ENCODE measurements around the gene SYVN1.
"Not testable (repeated sequence)": the region's sequence is repeated elsewhere in the genome, so short reads cannot be mapped to it uniquely, and the experiment has no call there.

Gene SYVN1

DNA sequence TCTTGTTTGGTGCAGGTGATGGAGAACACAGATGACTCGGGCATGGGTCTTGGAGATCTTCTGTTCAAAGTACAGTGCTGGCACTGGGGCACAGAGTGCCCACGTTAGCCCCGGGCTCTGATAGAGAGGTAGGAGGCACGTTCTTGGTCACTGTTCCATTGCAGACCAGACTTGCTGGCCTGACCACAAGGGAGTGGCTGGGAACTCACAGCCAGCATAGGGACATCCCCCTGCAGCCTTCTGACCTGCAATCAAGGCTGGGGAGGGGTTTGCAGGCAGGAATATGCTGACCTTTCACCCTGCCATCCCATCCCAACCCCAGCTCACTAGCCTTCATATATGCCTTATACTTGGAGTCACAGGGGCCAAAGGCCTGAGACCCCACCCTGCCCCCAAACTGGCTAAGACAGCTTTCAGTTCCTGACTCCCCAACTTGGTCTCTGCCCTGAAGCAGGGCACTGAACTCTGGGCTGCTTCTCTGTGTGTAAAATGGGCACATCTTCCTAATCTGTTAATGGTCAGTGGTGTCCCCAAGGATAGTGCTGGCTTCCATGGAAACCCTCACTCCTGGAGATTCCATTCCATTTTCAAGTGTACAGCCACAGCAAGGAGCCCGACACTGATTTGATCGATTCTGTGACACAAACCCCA lies 7.6 kb downstream of the SYVN1 start:
- DNase-seq: no peak

DNA sequence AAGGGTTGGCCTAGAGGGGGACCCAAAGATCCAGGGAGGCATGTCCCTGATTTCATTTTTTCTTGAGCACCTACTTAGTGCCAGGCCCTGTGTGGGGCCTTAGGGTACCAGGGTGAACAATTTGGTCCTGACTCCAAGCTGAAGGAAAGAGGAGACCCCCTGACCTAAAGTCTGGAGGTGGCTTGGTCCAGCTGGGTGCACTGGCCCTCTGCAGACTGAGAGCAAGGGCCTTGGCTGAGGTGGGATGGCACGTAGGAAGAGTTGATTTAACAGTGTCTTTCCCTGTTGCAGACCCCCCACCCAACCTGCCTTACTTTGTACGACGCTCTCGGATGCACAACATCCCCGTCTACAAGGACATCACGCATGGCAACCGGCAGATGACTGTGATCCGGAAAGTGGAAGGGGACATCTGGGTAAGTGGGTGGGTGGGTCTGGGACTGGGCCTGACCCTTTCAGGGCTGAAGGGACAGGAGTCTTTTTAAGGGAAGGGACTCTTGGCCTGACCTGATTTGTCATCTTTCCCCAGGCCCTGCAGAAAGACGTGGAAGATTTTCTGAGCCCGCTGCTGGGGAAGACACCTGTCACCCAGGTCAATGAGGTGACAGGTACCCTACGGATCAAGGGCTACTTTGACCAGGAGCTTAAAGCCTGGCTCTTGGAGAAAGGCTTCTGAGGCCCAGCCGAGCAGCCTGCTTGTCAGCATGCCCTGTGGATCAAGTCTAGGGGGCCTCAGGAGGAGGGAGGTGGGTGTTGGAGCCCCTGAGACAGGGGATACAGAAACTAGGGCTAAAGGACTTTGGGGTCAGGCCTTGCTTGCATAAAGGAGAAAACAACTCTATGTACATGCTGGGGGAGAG lies 8.9 kb downstream of the SYVN1 start:
- no peak for DNase-seq

DNA sequence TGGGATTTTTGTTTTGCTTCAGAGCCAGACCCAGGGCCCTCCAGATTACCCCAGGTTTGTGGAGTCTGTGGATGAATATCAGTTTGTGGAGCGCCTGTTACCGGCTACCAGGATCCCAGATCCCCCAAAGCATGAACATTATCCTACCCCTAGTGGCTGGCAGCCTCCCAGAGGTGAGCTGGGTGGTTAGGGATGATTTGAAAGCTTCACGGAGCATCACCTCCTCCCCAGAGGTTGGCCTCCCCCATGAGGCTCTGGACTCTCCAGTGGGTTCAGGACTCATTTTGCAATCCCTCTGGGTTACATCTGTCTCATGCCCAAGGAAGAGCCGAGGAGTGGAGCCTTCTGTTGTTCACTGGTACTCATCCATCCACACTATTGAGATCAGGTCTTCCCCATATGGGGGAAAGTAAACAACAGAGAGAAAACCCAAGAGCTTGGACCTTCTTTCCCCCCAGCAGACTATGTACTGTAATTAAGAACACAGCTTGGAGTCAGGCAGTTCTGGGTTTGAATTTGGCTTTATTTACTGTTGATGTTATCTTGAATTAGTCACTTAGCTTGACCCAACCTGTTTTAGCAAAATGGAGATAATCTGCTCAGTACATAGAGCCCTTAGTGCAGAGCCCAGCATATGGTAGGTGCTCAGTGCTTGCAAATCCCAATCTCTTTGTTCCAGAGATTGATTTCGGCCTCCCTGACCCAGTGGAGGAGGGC lies 9.7 kb downstream of the SYVN1 start:
- no peak for DNase-seq

DNA sequence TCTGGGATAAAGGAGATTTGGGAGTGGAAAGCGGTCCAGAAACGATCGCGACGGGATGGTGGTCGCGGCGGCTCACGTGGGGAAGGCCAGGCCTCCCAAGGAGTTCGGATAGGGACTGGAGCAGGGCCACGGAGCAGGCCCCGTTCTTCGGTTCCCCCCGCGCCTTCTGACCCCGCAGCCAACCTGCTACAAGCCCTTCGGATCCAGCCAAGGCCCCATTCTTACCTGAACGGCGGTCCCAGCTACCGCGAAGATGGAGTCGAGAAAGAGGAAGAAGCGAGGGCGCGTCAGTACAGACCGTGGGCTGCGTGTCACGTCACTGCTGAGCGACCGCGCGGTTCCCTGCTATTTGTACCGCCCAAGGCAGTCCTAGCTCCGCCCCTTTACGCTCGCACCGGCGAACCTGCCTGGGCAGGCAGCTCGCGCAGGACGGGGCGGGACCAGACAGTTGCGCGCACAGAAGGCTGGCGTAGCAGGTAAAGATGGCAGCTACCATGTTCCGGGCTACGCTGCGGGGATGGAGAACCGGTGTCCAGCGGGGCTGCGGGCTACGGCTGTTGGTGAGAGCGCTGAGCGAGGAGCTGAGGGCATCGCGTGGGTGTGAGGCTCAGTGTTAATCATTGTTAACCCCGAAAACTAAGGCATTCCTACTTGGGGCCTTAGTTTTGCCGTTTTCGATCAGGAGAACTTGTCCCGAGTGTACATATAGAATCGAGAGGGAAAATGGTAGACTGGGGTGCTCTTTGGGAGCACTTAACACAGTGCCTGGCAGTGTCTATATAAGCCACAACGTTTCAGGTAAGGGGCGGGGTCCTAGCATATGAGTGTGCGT lies 12.2 kb downstream of the SYVN1 start, which contains the start of the genes FAU and MRPL49:
Gene FAU (minus strand): TSS at position 270 of the 832 bp plus-strand sequence. CDS start 321 bp downstream, outside the sequence.
Gene MRPL49 (plus strand): TSS at position 457 of the 832 bp plus-strand sequence. CDS start 26 bp downstream, at position 483.
- DNase-seq: peak; percentile 84 to 94

DNA sequence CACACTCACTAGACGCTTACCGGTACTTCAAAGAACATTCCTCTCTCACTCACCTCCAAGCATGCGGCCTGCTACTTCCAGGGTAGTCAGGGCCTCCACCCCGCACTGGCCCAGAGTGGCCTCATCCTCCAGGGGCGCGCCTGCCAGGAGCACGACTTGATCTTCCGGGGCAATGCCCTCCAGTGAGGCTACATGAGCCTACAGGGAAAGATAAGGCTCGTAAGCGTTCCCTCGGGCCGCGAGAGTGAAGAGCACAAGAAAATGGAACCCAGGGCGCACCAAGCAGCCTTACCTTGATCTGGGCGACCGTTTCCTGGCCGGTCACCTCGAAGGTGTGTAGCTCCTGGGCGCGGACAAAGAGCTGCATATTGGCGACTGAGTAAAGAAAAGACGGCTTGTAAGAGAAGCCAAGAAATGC lies 12.9 kb downstream of the SYVN1 start:
- no peak for DNase-seq

DNA sequence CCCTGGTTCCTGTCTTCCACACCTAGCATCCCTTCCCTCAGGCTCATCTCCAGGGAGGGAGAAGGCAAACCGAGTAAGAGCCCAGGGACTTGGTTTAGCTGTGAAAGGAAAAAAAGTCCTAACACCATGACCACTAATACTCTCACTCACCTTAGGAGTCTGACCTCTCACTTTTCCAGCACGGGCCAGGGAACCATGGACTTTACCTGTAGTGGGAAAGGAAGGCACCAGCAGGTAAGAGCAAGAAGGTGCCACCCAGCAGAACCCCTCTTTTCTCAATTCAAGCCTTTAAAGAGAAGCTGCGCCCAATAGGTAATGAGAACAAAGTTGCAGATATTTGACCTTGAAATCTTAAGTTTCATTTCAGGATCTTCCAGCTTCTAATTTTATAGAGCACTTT lies 13.5 kb downstream of the SYVN1 start:
- DNase-seq: no peak

DNA sequence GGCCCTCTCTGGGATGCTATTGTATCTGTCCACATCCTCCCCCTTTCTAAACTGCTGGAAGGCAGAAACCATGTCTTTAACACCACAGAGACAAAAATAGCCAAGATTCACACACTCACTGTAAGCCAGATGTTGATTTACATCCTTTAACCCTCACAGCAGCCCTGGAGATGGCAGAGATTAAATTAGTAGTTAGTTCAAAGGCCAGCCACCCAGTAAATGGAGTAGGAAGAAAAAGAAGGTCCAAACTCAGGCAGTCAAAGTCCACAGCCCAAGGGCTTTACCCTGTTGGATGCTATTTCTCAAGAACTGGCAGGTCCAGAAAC lies 14.7 kb downstream of the SYVN1 start:
- no peak for DNase-seq

DNA sequence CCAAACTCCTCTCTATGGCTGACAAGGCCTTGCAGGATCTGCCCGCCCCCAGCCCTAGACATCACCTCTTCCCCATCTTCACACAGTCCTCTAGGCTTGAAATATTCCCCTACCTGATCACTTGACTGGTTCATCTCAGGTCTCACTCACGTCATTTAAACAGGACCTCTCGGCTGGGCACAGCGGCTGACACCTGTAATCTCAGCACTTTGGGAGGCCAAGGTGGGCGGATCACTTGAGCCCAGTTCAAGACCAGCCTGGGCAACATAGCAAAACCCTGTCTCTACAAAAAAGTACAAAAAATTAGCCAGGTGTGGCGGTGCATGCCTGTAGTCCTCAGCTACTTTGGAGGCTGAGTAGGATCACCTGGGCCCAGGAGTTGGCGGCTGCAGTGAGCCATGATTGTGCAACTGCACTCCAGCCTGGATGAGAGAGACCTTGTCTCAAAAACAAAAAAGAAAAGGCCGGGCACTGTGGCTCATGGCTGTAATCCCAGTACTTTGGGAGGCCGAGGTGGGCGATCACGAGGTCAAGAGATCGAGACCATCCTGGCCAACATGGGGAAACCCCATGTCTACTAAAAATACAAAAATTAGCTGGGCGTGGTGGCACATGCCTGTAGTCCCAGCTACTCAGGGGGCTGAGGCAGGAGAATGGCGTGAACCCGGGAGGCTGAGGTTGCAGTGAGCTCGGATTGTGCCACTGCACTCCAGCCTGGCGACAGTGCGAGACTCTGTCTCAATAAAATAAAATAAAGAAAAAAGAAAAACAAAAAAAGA lies 15.2 kb downstream of the SYVN1 start:
- not testable (repeated sequence) for DNase-seq

DNA sequence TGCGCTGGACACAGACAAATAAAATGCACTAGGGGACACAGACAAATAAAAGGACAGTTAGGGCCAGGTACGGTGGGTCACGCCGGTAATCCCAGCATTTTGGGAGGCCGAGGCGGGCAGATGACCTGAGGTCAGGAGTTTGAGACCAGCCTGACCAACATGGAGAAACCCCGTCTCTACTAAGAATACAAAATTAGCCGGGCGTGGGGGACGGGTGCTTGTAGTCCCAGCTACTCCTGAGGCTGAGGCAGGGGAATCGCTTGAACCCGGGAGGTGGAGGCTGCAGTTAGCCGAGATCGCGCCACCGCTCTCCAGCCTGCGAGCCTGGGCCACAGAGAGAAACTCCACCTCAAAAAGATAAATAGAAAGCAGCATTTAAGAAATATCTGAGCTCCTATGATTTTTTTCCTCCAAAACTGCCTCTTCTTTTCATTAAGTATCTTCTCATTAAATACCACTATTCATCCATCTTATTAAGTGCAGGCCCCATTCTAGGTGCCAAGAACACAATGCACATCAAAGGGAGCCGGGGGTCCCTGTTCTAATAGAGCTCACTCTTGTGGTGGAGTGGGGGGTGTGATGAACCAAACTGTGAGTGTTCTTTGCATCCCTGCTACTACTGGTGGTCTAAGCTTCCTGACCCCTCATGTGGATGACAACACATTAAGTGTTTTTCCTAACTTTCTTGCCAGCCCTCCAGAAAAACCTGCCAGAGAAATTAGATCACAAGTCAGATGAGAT lies 16.1 kb downstream of the SYVN1 start:
- DNase-seq: no peak

DNA sequence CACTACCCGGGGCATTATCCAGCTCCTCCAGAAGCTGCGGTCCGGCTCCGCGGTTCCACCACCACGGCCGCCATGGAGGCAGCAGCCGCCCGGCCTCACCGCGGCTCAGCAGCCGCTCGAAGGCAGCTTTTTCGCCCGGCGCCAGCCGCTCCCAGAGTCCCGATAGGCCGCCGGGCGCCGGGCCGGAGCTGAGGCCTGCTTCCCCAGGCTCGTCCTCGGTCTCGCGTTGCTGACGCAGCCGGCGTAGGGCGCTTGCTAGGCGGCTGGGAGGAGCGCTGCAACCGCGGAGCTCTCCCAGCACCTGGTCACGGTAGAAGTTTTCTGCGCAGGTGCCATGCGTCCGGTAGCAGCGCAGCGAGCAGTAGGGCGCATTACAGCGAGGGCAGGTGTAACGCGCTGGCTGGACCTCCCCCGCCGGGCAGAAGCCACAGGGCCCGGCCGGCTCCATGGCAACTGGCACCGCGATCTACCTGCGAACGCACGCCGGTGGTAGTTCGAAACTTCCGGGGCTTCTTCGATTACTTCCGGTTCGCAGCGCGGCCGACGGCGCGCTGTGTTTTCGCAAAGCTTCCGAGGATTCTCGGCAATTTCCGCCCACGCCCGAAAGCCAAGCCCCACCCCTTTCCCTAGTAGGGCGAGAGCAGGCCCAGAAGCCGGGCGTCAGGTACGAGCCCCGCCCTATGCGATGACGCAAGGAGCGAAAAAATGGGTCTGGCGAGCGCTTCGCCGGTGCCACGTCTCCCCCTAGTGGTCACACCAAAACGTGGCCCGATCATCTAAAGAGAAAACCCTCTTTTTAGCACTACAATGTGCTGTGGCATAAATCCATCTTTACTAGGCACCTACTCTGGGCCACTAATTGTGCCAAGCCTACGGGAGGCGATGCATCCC lies 16.9 kb downstream of the SYVN1 start, which contains the start of gene ZNHIT2:
Gene ZNHIT2 (minus strand): TSS at position 496 of the 891 bp plus-strand sequence. CDS start 48 bp downstream, at position 448.
- peak; percentile 87 to 96 for DNase-seq

DNA sequence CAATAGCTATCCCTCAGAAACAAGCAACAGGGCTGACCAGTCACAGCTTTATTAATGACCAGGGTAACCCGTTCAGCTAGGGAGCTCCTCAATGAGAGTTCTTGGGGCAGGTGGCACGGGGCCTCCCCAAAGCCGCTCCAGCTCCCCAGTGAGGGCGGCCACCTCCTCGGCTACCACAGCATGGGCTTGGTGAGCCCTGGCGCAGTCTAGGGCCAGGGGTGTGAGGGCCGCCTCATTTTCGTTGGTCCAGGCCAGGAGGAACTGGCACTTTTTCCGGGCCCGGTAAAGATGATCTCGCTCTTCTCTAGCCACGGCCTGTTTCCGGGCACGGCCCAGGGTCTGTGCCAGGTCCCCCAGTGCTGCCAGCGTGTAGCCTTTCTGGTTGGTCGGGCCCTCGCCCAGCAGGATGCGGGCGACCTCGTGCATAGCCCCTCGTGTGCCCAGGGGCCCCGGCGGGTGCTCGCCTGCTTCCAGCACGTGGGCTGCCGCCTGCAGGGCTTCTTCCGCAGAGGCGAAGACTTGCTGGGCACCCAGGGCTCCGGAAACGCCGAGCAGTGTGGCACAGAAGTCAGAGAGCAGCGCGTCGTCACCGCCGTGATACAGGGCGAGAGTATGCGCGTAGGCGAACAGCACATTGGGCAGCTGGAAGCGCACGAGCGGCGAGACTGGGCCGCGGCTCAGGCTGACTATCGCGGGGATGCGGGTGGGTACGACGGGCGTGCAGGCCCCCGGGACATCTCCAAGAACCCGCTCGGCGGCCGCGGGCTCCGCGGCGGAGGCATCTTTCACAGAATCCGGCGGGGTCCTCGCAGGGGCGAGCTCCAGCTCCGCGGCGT lies 17.7 kb downstream of the SYVN1 start:
- no peak for DNase-seq

DNA sequence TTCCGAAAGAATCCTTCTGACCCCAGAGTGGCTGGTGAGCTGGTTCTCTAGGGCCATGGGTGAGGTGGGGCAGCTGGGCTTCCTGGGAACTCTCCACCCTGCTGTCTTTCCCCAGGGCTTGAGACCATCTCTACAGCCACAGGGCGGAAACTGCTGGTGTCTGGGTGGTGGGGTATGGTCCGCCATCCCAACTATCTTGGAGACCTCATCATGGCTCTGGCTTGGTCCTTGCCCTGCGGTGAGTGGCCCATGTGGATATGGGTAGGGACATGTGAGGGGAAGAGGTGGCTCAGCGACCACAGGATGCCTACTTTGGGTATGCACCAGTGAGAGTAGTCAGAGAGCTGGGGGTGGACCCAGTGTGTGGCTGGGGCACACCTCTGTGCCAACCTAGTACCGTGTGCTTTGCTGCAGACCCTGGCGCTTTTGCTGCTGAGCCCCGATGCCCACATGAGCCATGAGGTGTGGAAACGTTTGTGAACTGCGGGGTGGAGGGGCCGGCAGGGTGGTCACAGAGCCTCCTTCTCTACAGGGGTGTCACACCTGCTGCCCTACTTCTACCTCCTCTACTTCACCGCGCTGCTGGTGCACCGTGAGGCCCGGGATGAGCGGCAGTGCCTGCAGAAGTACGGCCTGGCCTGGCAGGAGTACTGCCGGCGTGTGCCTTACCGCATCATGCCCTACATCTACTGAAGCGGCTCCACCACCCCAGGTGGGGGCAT lies 18.8 kb downstream of the SYVN1 start:
- DNase-seq: no peak

DNA sequence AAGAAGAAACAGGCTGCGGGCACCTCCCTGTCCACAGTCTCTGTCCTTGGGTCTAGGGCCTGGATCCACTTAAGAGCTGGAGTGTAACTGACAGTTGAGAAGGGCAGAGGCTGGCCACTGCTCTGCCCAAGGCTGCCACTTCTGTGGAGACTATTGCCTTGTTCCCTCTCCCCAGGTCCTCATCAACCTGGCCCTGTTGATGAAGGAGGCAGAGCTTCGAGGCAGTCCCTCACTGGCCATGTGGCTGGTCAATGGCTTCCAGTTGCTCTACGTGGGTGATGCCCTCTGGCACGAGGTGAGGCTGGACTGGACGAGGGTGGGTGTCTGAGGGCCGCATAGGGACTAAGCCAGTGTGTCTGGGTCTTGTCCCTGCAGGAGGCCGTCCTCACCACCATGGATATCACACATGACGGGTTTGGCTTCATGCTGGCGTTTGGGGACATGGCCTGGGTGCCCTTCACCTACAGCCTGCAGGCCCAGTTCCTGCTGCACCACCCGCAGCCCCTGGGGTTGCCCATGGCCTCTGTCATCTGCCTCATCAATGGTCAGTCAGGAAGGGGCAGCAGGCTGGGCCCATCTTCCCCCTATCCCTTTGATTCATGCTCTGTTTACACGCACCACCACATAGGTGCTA lies 19.7 kb downstream of the SYVN1 start:
- DNase-seq: no peak

DNA sequence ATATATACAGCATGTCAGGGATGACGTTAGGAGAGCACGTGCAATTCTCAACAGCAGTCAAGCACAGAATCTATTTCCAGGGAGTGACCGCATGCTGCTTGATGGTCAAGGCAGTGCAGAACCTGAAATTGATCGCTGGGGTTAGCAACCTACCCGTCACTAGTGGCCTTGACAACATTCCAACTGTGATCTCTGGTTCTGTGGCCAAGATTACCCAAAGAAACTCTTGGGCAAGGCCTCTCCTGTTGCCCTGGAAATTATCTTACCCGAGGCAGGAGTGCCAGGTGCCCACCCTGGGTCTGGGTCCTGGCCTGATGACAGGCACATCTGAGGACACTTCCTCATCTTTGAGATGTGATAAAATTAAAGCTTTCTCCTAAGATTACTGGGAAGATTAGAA lies 20.5 kb downstream of the SYVN1 start:
- DNase-seq: no peak

DNA sequence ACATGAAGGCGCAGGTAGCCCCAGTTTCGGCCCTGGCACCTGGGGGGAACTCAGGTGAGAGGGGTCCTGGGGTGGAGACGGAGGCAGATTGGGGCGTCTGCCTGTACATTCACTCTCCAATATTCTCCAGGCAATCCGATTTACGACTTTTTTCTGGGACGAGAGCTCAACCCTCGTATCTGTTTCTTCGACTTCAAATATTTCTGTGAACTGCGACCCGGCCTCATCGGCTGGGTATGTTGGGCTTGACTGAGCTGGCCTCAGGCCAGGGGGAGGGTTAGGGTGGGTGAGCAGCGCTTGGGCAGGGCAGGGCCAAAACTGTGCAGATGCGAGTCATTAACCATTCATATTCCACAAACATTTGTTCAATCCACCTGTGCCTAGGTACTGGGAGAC lies 21.0 kb downstream of the SYVN1 start:
- DNase-seq: no peak

DNA sequence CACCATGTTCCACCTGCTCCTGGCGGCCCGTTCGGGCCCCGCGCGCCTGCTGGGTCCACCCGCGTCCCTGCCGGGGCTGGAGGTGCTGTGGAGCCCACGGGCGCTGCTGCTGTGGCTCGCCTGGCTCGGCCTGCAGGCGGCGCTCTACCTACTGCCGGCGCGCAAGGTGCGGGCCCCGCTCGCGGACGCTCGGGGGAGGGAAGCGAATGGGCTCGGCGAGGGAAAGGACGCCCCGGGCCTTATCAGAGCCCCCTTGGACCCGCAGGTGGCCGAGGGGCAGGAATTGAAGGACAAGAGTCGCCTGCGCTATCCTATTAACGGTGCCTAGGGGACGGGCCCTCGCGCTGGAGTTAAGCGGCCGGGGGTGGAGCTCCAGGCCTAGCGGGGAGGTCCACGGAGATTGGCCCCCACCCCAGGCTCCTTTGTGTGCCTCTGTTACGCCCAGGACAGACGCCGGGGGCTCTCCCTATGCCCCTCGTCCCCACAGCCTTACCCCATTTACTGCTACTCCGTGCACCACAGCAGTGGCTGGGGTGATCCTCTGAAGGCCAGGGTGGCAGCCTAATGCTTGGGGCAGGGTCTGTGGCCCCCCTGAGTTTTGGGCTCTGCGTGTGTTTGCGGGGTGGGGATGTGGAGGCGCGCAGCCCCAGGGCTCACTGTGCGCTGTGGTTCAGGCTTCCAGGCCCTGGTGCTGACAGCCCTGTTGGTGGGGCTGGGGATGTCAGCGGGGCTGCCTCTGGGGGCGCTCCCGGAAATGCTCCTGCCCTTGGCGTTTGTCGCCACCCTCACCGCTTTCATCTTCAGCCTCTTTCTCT lies 21.6 kb downstream of the SYVN1 start:
- no peak for DNase-seq
